ENCODE data around the gene ITPKB.

The ITPKB gene

GRCh38 chr1:226598455-226598849, 140.6 kb downstream of the ITPKB start:
- DNase-seq = peak; percentile 29

DNA sequence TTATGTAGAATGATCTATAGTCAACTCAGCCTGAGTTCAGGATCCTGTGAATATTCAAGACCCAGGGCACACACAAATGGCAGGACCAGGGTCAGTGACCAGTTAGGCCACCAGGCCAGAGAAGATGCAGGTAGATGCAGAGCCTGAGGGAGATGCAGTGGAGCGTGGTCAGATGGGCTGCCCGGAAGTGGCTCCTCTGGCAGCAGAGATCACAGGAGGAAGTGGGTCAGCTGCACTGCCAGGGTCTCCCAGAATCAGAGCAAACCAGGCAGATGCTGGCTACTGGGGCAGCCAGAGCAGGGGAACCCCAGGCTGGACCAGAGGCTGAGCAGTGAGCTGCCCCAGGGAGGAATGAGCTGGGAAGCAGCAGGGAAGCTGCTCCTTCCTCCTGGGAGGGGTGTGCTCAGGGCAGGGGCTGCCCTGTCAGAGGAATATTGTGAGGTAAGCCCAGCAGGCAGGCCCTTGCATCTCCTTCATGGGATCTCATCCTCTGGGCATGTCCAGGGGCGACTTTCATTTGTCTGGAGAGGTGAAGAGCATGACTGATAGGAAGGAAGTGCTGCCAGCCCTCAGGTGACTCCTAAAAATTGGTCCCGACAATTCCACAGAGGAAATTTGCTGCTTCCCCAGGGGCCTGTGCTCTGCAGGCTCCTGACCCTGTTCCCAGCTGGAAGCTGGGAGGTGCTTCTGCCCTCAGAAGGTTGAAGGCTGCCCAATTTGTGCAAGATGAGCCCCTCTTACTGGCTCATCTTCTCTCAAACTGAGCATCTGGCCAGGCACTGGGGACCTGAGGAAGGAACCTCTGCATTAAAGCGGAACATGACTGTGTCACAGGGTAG, 141.2 kb downstream of the ITPKB start:
- DNase-seq = no peak

DNA sequence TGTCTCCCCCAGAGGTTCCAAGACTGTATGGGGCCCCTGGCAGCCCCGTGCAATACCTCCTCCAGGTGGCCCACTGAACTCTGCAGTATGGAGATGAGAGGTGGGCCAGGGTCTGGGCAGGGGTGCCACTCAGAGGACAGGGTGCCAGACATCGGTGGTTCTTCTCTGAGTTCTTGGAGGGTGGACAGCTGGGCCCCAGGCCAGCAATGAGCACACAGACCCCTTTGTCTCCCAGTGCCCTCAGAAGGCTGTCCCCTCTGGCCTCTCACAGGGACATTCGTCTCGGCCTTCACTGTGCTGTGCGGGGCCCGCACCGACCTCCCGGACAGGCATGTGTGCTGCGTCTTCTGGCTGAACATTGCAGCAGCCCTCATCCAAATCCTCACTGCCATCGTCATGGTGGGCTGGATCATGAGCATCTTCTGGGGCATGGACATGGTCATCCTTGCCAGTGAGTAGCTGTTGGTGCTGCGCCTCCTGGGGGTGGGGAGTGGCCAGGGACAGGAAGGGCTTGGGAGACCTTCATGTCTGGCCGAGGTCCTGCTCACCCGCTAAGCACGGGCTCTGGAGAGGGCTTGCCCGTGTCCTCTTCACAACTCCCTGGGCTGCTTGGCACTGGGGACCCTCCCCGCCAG, 142.4 kb downstream of the ITPKB start:
- DNase-seq = no peak

GRCh38 chr1:226593541-226593940, 145.5 kb downstream of the ITPKB start:
- DNase-seq = no peak

DNA sequence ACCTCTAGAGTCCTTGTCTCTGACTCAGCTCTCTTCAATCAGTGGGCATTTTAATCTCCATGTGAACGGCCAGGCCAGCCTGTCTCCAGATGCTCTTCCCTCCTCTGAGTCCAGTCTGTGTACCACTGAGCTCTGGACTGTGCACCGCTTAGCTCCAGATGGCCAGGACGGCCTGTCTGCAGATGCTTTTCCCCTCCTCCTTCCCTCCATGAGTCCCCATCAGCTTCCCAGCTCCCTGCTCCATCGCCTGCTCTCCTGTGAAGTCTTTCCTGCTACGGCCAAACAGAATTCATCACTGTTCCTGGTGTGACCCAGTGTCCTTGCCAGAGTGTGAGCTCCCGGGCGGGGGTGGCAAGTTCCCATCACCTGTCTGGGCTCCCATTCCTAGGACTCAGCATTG, 148.5 kb downstream of the ITPKB start:
- DNase-seq = no peak

DNA sequence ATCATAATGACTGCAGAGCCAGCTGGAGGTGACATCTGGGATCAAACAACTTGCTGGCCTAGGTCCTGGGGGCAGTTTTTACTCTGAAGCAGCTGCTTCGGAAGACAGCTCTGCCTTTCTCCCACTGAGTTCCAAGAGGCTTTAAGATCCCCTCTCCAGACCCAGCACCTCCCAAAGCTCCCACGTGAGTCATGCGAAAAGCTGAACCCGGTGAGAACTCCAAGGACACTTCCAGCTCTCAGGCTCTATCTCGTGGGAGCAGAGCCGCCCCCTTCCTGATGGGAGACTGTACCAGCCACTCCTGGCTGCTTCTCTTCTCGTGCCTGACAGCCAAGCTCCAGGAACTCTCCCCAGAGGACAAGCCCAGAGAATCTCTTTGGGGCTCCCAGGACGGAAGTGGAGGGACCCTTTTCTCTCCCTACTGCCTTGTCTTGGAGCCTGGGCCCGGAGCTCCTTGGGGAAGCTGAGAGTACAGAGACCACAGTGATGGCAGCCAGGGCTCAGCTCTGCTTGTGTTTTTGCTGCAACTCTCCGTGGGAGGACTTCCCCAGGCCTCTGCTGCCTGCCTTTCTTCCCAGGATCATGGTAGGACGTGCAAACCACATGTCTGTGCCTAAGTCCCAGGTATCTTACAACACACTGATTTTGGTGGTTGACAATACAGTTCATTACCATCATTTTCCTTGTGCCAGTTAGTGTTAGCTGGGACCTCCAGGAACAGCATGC, 149.9 kb downstream of the ITPKB start:
- peak; percentile 13 for DNase-seq

DNA sequence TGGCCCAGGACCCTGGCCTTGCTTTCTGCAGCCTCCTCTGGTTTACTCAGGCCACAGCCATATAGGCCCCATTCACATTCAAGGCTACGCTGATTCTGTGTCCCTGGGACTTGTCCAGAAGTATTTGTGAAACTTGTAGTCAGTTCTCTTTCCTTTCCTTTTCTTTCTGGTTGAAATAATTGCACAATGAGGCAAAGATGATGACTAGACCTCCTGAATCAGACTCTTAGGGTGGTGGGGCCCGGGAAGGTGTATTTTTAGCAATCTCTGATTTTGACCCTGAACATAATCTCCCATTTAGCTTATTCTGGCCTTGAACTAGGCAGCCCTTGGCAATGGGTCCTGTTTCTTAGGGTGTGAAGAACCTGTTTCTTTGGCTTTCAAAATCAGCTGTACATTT, 150.6 kb downstream of the ITPKB start:
- DNase-seq = no peak

GRCh38 chr1:226586650-226587422, 152.2 kb downstream of the ITPKB start:
- DNase-seq = no peak

DNA sequence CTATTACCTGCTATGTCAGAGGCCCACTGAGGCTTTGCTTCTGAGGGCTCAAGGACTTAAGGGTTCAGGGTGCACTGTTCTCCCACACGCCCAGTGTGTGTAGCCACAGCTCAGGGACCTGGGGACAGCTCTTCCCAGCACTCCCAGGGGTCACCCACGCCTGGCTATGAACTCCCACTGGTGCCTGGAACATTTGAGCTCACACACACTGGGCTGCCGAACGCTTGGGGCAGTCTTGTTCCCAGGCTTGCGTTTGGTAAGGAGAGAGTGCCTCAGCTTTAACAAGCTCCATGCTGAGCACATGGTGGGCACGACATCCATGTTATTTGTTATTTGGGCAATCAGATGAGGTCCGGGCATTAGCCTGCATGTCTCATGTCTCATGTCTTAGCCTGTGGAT, 153.0 kb downstream of the ITPKB start:
- DNase-seq = no peak

DNA sequence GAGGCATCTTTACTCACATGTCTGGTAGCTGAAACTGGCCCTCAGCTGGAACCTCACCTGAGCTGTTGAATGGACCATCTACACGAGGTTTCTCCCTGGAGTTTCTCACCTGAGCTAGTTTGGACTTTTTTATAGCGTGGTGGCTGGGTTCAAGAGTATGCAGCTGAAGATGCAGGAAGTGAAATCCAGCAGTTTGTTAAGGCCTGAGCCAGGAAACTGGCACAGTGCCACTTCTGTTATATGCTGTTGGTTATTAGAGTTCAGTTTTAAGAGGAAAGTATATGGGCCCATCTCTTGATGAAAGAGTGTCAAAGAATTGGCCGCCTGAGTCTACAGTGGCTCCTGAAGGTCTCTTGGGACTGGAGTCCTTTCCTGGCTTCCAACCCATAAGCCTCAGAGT, 154.9 kb downstream of the ITPKB start:
- no peak for DNase-seq

- no peak for DNase-seq
Measured at GRCh38 chr1:226582966-226583365, 156.1 kb downstream of the ITPKB start.
